IMR-90 (cell line): ENCODE measurements around the gene CLK2.
"Not testable (repeated sequence)": the region's sequence is repeated elsewhere in the genome, so short reads cannot be mapped to it uniquely, and the experiment has no call there.

ENCODE experiments used
- CEBPB ChIP-seq: IDR thresholded peaks from 2 replicates; pipeline ENCODE4 v1.6.1; 2012; ENCODE audit warnings: low read depth, low read length, improper control_type of control experiment
- CHD1 ChIP-seq: IDR thresholded peaks from 2 replicates; pipeline ENCODE4 v1.6.1; 2012; ENCODE audit warnings: low read depth, low read length, improper control_type of control experiment
- CTCF ChIP-seq: conservative IDR thresholded peaks from 2 replicates; pipeline ENCODE4 v1.5.1; 2012; ENCODE audit warnings: mild to moderate bottlenecking, low read depth, low read length, improper control_type of control experiment
- MAZ ChIP-seq: IDR thresholded peaks from 2 replicates; pipeline ENCODE4 v1.6.1; 2012; ENCODE audit warnings: low read depth, mild to moderate bottlenecking, low read length, improper control_type of control experiment, moderate library complexity, borderline replicate concordance
- MXI1 ChIP-seq: IDR thresholded peaks from 2 replicates; pipeline ENCODE4 v1.6.1; 2012; ENCODE audit warnings: low read depth, mild to moderate bottlenecking, low read length, moderate library complexity, borderline replicate concordance
- NFE2L2 ChIP-seq: fragments of 150-350 bp; IDR thresholded peaks from 2 replicates; pipeline ENCODE4 v1.6.1; 2016; ENCODE audit warnings: low read depth, mild to moderate bottlenecking, low read length
- POLR2A ChIP-seq: IDR thresholded peaks from 2 replicates; pipeline ENCODE4 v1.6.1; 2012; ENCODE audit warnings: mild to moderate bottlenecking, low read depth, low read length
- RAD21 ChIP-seq: IDR thresholded peaks from 2 replicates; pipeline ENCODE4 v1.6.1; 2012; ENCODE audit warnings: low read length, improper control_type of control experiment
- RCOR1 ChIP-seq: IDR thresholded peaks from 2 replicates; pipeline ENCODE4 v1.6.1; 2012; ENCODE audit warnings: mild to moderate bottlenecking, low read length, improper control_type of control experiment; ENCODE audit not compliant: insufficient replicate concordance
- RFX5 ChIP-seq: IDR thresholded peaks from 2 replicates; pipeline ENCODE4 v1.8.0; 2012; ENCODE audit warnings: low read depth, mild to moderate bottlenecking, low read length, moderate library complexity
- SMC3 ChIP-seq: fragments of 150-350 bp; IDR thresholded peaks from 2 replicates; pipeline ENCODE4 v1.6.1; 2016; ENCODE audit warnings: low read depth, mild to moderate bottlenecking, antibody characterized with exemption, low read length, moderate library complexity
- USF2 ChIP-seq: fragments of 150-350 bp; IDR thresholded peaks from 2 replicates; pipeline ENCODE4 v1.6.1; 2017; ENCODE audit warnings: mild to moderate bottlenecking, antibody characterized with exemption, low read length, low read depth

- not testable (repeated sequence) for TF ChIP-seq POLR2A, RFX5, SMC3, CTCF, USF2, CHD1, NFE2L2, RAD21, MAZ, RCOR1, MXI1, CEBPB
Measured at GRCh38 chr1:155225404-155225759, 47.9 kb downstream of the CLK2 start.
